A549 (cell line): ENCODE measurements around the gene TMCO4. TPM values are rescaled to one million over a fixed set of nuclear protein-coding genes. Genes with fewer than 3 reads are reported as not detected.

Experiments
- ATAC-seq, 2 experiments: fragments of 200-7000 bp in 1 of 2; fragments of >200 bp in 1 of 2; cut with Nextera tagmentation in 1 of 2; cut with Tn5 transposase in 1 of 2; 3 replicates each; pipeline versions ENCODE4 v1.8.0 to v1.9.1; 2018 to 2020; ENCODE audit warnings: mild to moderate bottlenecking in 1 of 2, moderate library complexity in 1 of 2
- CTCF ChIA-PET: fragments of 300-600 bp; sonication (Branson Sonifier 250); formaldehyde crosslinking; extraction: SDS; loops from one replicate; lab custom pipeline; 2021; ENCODE audit warnings: antibody characterized with exemption, inconsistent platforms; lab: Yijun Ruan, JAX
- POLR2A ChIA-PET: fragments of 350-600 bp; formaldehyde crosslinking; extraction: SDS; loops from one replicate; lab custom pipeline; 2021; ENCODE audit warnings: antibody characterized with exemption, inconsistent platforms; lab: Yijun Ruan, JAX
- DNase-seq, 2 experiments: peaks; one replicate each; pipeline versions ENCODE4 v3.0.0 to v3.0.0-alpha.2; 2011 to 2016; ENCODE audit warnings: low read depth in 1 of 2, low spot score in 1 of 2
- FAIRE-seq: peaks from 2 replicates; lab custom pipeline; 2011; peaks lifted over from hg19 to GRCh38; lab: Jason Lieb, UNC
- H3K27ac ChIP-seq, 2 experiments: fragments of >200 bp; sonication (Bioruptor Twin); formaldehyde crosslinking; 3 replicates each; pipeline ENCODE4 v1.5.1; 2016 to 2017
- H3K4me1 ChIP-seq: fragments of >200 bp; sonication (Bioruptor Twin); formaldehyde crosslinking; 3 replicates; pipeline ENCODE4 v1.6.1; 2016
- H3K4me2 ChIP-seq: fragments of >200 bp; sonication (Bioruptor Twin); formaldehyde crosslinking; 3 replicates; pipeline ENCODE4 v1.6.1; 2016
- H3K4me3 ChIP-seq: fragments of >200 bp; sonication (Bioruptor Twin); formaldehyde crosslinking; 3 replicates; pipeline ENCODE4 v1.5.1; 2016
- H3K9me3 ChIP-seq: fragments of >200 bp; sonication (Bioruptor Twin); formaldehyde crosslinking; 3 replicates; pipeline ENCODE4 v1.6.1; 2016
- ATOH8 ChIP-seq: fragments of 250-450 bp; sonication (Bioruptor Pico); IDR thresholded peaks from 2 replicates; pipeline ENCODE4 v1.5.0; 2020; ENCODE audit warnings: low read depth, mild to moderate bottlenecking, moderate library complexity
- BHLHE40 ChIP-seq: IDR thresholded peaks from 2 replicates; pipeline ENCODE4 v1.6.1; 2012; ENCODE audit warnings: low read depth, low read length, inconsistent platforms
- CBX8 ChIP-seq: fragments of 200-600 bp; sonication (generic); IDR thresholded peaks from 2 replicates; pipeline ENCODE4 v1.6.1; 2016
- CEBPB ChIP-seq, 2 experiments: fragments of >200 bp in 1 of 2; sonication (Bioruptor Twin) in 1 of 2; formaldehyde crosslinking in 1 of 2; IDR thresholded peaks; 2 replicates each; pipeline ENCODE4 v1.6.1; 2012 to 2016
- CHD2 ChIP-seq: fragments of 150-350 bp; IDR thresholded peaks from 2 replicates; pipeline ENCODE4 v1.6.1; 2014; ENCODE audit warnings: low read length; ENCODE audit not compliant: partially characterized antibody
- CTCF ChIP-seq: fragments of >200 bp; sonication (Bioruptor Twin); formaldehyde crosslinking; IDR thresholded peaks from 3 replicates; pipeline ENCODE4 v1.5.1; 2016
- EP300 ChIP-seq, 2 experiments: fragments of >200 bp; sonication (Bioruptor Twin); formaldehyde crosslinking; IDR thresholded peaks; 2 replicates in 1 of 2; 3 replicates in 1 of 2; pipeline ENCODE4 v1.6.1; 2016 to 2017
- ESRRA ChIP-seq: fragments of 150-350 bp; IDR thresholded peaks from 2 replicates; pipeline ENCODE4 v1.6.1; 2014; ENCODE audit warnings: mild to moderate bottlenecking, low read length, borderline replicate concordance
- FOSL2 ChIP-seq, 2 experiments: fragments of 450-650 bp in 1 of 2; fragments of >200 bp in 1 of 2; sonication (Bioruptor Twin) in 1 of 2; formaldehyde crosslinking; IDR thresholded peaks; 2 replicates each; pipeline versions ENCODE4 v1.5.0 to v1.6.1; 2016 to 2020; ENCODE audit warnings: mild to moderate bottlenecking in 1 of 2, moderate library complexity in 1 of 2
- HOXB5 ChIP-seq: fragments of 250-450 bp; sonication (Bioruptor Pico); IDR thresholded peaks from 2 replicates; pipeline ENCODE4 v1.5.0; 2020; ENCODE audit warnings: mild to moderate bottlenecking, moderate library complexity
- JUN ChIP-seq, 2 experiments: fragments of >200 bp; sonication (Bioruptor Twin); formaldehyde crosslinking; IDR thresholded peaks; 2 replicates in 1 of 2; 3 replicates in 1 of 2; pipeline ENCODE4 v1.6.1; 2016 to 2017
- MAX ChIP-seq: IDR thresholded peaks from 2 replicates; pipeline ENCODE4 v1.6.1; 2012
- MYC ChIP-seq: IDR thresholded peaks from 2 replicates; pipeline ENCODE4 v1.6.1; 2012; ENCODE audit warnings: mild to moderate bottlenecking, inconsistent platforms, low read length, improper control_type of control experiment, borderline replicate concordance
- NPAS2 ChIP-seq: fragments of 250-450 bp; sonication (Bioruptor Pico); IDR thresholded peaks from 2 replicates; pipeline ENCODE4 v1.8.0; 2022; ENCODE audit warnings: mild to moderate bottlenecking, moderate library complexity, borderline replicate concordance
- NR3C1 ChIP-seq: fragments of >200 bp; sonication (Bioruptor Twin); formaldehyde crosslinking; IDR thresholded peaks from 3 replicates; pipeline ENCODE4 v1.6.1; 2017
- PBX3 ChIP-seq: IDR thresholded peaks from 2 replicates; pipeline ENCODE4 v1.6.1; 2012
- PHF8 ChIP-seq: fragments of 200-600 bp; sonication (generic); IDR thresholded peaks from 2 replicates; pipeline ENCODE4 v1.6.1; 2016; ENCODE audit warnings: low read depth, mild to moderate bottlenecking, antibody characterized with exemption, moderate library complexity, borderline replicate concordance
- POLR2A ChIP-seq: IDR thresholded peaks from 2 replicates; pipeline ENCODE4 v1.6.1; 2012; ENCODE audit warnings: mild to moderate bottlenecking, low read length
- RARB ChIP-seq: fragments of 250-450 bp; sonication (Bioruptor Pico); IDR thresholded peaks from 2 replicates; pipeline ENCODE4 v1.8.0; 2021; ENCODE audit warnings: mild to moderate bottlenecking, moderate library complexity
- RFX5 ChIP-seq: fragments of 450-650 bp; IDR thresholded peaks from 2 replicates; pipeline ENCODE4 v1.7.1; 2014; ENCODE audit warnings: antibody characterized with exemption, mild to moderate bottlenecking, moderate library complexity
- ZC3H11A ChIP-seq: fragments of 450-650 bp; IDR thresholded peaks from 2 replicates; pipeline ENCODE4 v1.6.1; 2014; ENCODE audit warnings: antibody characterized with exemption, mild to moderate bottlenecking
- ZFP36 ChIP-seq: fragments of 450-650 bp; IDR thresholded peaks from 2 replicates; pipeline ENCODE4 v1.6.1; 2014; ENCODE audit warnings: borderline replicate concordance; ENCODE audit not compliant: partially characterized antibody
- ZNF302 ChIP-seq: fragments of 250-450 bp; sonication (Bioruptor Pico); IDR thresholded peaks from 2 replicates; pipeline ENCODE4 v1.9.0; 2021; ENCODE audit warnings: inconsistent platforms, mild to moderate bottlenecking, moderate library complexity
- WGBS: methylation state at CpG from one replicate; pipeline ENCODE4 v1.1.6; 2017; ENCODE audit errors: missing lambda C conversion rate; 5-methylcytosine and 5-hydroxymethylcytosine counted together
- polyA plus RNA-seq, 4 experiments: library from polyadenylated mRNA; depleted of rRNA in 3 of 4; stranded (reverse); fragments of >200 nt; fragmentation: RNase III in 1 of 4; extraction: RNeasy Plus Mini Kit Qiagen cat#74134 plus additional on column Dnase treatment in 1 of 4; gene quantifications; 2 replicates in 3 of 4; 3 replicates in 1 of 4; pipeline ENCODE4 v1.2.3, GENCODE V29; 2011 to 2017

TMCO4 gene
- polyA plus RNA-seq, 2 of the 4 experiments (the other 2 are of a cell fraction), result 4.0 to 4.6 TPM

- Histone ChIP-seq H3K27ac (peak overlapping the region; percentile 84 to 91), H3K4me3 (peak overlapping the region; percentile 85), H3K9me3 (no peaks in the 10 kb centered on the region), H3K4me1 (peaks cover 50% of the 10 kb centered on the region), H3K4me2 (peak overlapping the region; percentile 89)
- WGBS, result no CpG with 5 or more reads among the region's 51 CpGs
- TF ChIP-seq CBX8 (no peak), CHD2 (no peak), RARB (CRISPR knock-in tag) (no peak), ZNF302 (CRISPR knock-in tag) (no peak), CEBPB (IDR thresholded peaks at IDR 0.05) (no peak), HOXB5 (no peak), ATOH8 (CRISPR knock-in tag) (no peak), ZFP36 (no peak), ZC3H11A (no peak), MYC (no peak), NR3C1 (no peak), RFX5 (no peak), PBX3 (no peak)
- POLR2A ChIA-PET, result interaction anchor here (1.9 kb wide), 1 partner anchor 48 kb away, joined by 7 read pairs; a partner anchor contains a TSS
- DNase-seq, result no peak
- CTCF ChIA-PET, result interaction anchor here (1.0 to 2.1 kb wide), 4 partner anchors 10 to 202 kb away, joined by 3 to 8 read pairs (median 4); no protein-coding TSS in a partner anchor
- FAIRE-seq, result no peak
- ATAC-seq, result peak in 1 of 2 experiments; percentile 1; a peak in 1 of 6 replicates
Measured at GRCh38 chr1:19644395-19644680, 155.4 kb downstream of the TMCO4 start.

- CTCF ChIA-PET, result interaction anchor here (0.9 to 2.1 kb wide), 11 partner anchors 10 to 253 kb away, joined by 3 to 8 read pairs (median 4); no protein-coding TSS in a partner anchor
- Histone ChIP-seq H3K9me3 (no peaks in the 10 kb centered on the region), H3K4me2 (peak within 1 kb of the TSS; percentile 89), H3K27ac (peak within 1 kb of the TSS; percentile 84 to 91), H3K4me1 (peaks cover 55% of the 10 kb centered on the region), H3K4me3 (peak within 1 kb of the TSS; percentile 85)
- DNase-seq (peak; percentile 41 to 43), FAIRE-seq (no peak), ATAC-seq (peak; percentile 43 to 53)
- TF ChIP-seq RFX5 (no peak), JUN (IDR thresholded peaks at IDR 0.05) (0 out of 5 replicates have a peak, but pooled peaks of 1 of the 2 experiments have one; percentile 22), NPAS2 (CRISPR knock-in tag) (no peak), BHLHE40 (no peak), PBX3 (no peak), ESRRA (no peak), PHF8 (no peak)
- POLR2A ChIA-PET, result interaction anchor here (1.9 kb wide), 1 partner anchor 47 kb away, joined by 7 read pairs; a partner anchor contains a TSS
- 47% methylated on average over 18 of the region's 90 CpGs for WGBS
Measured at GRCh38 chr1:19643602-19644394, 155.9 kb downstream of the TMCO4 start, which contains the start of gene NBL1. Gene NBL1 (plus strand): TSS chr1:19644311. CDS start chr1:19655031, 10,720 bp downstream.

GRCh38 chr1:19643121-19643520, 156.6 kb downstream of the TMCO4 start:
- POLR2A ChIA-PET, result interaction anchor here (1.9 kb wide), 1 partner anchor 47 kb away, joined by 7 read pairs; a partner anchor contains a TSS
- Histone ChIP-seq H3K9me3 (no peaks in the 10 kb centered on the region), H3K4me2 (peak overlapping the region; percentile 89), H3K27ac (peak overlapping the region; percentile 84 to 91), H3K4me3 (no peak overlapping the region), H3K4me1 (peaks cover 55% of the 10 kb centered on the region)
- FAIRE-seq (no peak), DNase-seq (peak; percentile 85 to 88), ATAC-seq (peak; percentile 82 to 86)
- CTCF ChIA-PET, result interaction anchor here (0.6 to 2.1 kb wide), 14 partner anchors 11 to 252 kb away, joined by 3 to 8 read pairs (median 4); partner anchors contain the start of gene CAPZB
- 14% methylated on average over 7 of the region's 7 CpGs for WGBS
- TF ChIP-seq EP300 (IDR thresholded peaks at IDR 0.05) (no peak), MAX (peak; percentile 25; the same call in 1 of the 2 replicates), FOSL2 (IDR thresholded peaks at IDR 0.05) (no peak), FOSL2 (CRISPR knock-in tag; IDR thresholded peaks at IDR 0.05) (0 out of 2 replicates have a peak, but pooled peaks have one; percentile 34), RFX5 (no peak), CTCF (peak; percentile 23; the same call in 1 of the 3 replicates), POLR2A (peak; percentile 19; the same call in 1 of the 2 replicates)
